ENCODE results near the gene CAMK1G.

The CAMK1G gene

GRCh38 chr1:209601809-209602657 lies 18.5 kb downstream of the CAMK1G start:
- peak; percentile 56 for DNase-seq

GRCh38 chr1:209603877-209604276 lies 20.4 kb downstream of the CAMK1G start:
- no peak for DNase-seq

- DNase-seq, result no peak
Measured at GRCh38 chr1:209607102-209607794, 23.7 kb downstream of the CAMK1G start.

GRCh38 chr1:209607795-209608178 lies 24.3 kb downstream of the CAMK1G start:
- DNase-seq, result no peak

DNA sequence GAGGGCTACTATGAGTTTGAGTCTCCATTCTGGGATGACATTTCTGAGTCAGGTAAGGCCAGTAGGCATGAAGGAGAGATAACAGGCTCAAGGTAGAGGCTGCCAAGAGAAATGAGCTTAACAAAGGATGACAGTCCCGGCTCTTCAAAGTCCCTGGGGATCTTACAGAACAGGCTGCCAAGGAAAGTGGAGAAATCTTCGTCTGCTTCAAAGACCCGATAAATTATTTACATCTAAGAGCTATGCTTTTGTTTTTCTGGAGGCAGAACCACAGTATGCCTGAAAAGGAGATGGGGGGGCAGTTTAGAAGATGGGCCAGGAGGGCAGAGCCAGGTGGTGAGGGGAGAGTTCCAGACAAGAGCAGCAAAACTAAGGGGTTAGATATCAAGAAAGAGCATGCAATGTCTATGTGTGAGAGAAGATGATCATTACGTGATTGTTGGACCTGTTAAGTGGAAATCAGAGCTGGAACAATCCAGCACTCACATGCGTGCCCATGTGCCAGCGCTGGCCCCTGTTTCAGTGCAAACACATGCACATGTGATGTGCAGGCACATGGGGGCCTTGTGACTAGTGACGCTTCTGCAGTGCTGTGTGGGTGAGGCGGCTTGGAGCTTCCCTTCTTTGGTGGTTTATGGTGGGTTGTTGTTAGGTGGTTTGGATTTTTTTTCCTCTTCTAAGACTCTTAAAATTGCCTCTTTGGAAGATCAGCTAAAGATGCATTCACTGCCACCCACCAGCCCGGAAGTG lies 25.7 kb downstream of the CAMK1G start:
- no peak for DNase-seq

DNA sequence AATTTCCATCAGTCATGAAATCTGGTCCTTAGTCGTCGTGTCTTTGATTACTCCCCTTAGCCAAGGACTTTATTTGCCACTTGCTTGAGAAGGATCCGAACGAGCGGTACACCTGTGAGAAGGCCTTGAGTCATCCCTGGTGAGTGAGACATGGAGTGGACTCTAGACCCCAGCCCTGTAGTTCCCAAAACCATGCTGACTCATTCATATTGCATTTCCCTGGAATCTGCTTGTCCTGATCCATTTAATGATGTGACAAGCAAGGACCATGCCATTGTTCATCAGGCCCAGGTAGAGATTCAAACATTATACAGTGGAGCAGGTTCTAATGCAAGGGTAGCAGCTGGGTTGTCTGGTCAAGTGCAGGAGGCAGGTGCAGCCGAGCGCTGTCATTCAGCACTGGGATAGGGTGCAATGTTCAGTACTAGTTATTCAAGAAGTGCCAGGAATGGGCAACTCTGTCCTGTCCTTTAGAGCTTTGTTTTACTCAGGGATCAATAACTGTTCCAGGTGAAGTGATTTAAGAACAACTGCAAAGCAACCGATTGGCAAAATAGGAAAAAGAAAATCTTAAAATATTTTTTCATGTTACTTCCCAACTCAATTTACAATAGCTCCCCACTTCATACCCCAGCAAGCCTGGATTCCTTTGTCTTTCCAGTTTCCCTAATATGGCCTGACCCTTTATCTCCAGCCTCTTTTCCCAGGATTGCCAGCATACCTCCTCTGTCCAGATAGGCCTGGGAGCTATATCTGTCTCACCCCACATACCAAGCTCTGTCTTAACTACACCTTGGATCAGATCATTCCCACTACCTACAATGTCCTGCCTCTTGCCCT lies 26.5 kb downstream of the CAMK1G start:
- DNase-seq, result no peak

GRCh38 chr1:209610631-209610905 lies 27.1 kb downstream of the CAMK1G start:
- DNase-seq, result no peak

DNA sequence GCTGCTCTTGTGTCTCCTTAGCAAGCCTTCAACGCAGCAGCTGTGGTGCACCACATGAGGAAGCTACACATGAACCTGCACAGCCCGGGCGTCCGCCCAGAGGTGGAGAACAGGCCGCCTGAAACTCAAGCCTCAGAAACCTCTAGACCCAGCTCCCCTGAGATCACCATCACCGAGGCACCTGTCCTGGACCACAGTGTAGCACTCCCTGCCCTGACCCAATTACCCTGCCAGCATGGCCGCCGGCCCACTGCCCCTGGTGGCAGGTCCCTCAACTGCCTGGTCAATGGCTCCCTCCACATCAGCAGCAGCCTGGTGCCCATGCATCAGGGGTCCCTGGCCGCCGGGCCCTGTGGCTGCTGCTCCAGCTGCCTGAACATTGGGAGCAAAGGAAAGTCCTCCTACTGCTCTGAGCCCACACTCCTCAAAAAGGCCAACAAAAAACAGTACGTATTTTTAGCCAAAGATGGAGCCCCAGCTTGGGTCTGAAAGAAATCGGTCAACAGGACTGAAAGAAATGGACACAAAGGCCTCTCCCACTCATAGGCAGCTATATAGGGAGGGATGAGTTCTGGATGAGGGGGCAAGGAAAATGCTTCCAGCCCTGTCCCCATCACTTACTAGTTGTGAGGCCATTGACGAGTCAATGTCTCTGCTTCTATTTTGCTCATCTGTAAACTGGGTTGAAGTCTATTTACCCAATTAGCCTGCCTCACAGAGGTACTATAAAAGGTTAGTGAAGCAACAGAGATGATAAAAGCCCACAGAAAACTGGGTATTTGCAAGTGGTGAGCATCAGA lies 28.5 kb downstream of the CAMK1G start:
- DNase-seq, result peak; percentile 78

DNA sequence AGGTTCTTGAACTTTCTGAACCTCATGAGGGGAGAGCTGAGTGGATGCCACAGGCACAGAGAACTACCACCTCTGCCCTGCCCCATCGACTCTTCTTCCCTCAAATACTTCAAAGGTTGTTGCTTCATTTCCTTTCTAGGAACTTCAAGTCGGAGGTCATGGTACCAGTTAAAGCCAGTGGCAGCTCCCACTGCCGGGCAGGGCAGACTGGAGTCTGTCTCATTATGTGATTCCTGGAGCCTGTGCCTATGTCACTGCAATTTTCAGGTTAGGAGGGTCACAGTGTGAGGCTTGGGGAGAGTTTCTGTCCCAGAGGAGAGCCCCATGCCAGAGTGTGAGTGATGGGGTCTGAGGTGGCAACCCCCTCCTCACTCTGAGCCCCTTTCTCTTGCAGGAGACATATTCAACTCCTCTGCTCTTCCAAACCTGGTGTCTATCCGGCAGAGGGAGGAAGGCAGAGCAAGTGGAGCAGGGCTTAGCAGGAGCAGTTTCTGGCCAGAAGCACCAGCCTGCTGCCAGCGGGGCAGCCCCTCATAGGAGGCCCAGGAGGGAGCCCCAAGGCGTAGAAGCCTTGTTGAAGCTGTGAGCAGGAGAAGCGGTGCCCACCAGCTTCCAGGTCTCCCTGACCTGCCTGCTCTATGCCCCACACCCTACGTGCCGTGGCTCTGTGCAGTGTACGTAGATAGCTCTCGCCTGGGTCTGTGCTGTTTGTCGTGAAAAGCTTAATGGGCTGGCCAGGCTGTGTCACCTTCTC lies 29.3 kb downstream of the CAMK1G start:
- DNase-seq, result peak; percentile 69

DNA sequence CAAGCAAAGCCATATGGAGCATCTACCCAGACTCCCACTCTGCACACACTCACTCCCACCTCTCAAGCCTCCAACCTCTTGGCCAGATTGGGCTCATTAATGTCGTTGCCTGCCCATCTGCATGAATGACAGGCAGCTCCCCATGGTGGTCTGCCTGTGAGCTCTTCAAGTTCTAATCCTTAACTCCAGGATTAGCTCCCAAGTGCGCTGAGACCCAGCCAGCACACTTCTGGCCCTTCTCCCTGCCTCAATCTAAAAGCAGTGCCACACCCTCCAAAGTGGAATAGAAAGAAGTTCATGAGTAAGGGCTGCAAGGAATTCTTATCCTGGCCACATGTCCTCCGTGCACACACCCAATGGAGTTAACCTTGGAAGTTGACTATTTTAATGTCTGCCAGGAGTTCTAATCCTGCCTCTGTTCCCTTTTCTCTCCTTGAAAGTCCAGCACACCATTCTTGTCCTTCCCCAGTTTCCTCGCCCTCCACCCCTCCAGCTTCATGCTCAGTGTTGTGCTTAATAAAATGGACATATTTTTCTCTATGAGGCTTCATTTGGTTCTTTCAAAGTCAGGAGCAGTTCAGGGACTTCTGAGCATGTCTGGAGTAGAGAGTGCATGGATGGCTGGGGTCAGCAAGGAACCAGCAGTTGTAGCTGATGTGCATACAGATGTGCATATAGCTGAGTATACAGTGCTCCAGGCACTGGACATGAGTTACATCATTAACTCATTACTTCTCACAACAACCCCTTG lies 30.1 kb downstream of the CAMK1G start:
- no peak for DNase-seq

GRCh38 chr1:209614151-209614420 lies 30.6 kb downstream of the CAMK1G start:
- no peak for DNase-seq

DNA sequence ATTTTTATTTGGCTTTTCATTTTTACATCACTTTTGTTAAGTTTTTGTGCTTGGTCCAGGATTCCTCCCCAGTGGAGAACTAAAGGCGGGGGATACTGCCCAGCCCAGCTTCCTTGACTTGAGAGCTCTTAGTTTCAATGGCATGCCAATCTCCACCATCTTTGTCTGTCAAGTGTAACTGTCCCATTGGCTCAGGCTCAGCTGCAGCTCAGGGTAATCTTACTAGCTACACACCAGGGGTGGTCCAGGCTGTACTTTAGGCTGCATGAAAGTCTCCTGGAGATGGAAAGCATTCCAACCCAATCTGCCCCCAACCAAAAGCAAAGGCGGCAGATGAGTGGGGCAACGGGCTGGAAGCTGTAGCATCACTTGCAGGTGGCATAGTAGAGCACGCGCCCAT lies 31.4 kb downstream of the CAMK1G start:
- no peak for DNase-seq

DNA sequence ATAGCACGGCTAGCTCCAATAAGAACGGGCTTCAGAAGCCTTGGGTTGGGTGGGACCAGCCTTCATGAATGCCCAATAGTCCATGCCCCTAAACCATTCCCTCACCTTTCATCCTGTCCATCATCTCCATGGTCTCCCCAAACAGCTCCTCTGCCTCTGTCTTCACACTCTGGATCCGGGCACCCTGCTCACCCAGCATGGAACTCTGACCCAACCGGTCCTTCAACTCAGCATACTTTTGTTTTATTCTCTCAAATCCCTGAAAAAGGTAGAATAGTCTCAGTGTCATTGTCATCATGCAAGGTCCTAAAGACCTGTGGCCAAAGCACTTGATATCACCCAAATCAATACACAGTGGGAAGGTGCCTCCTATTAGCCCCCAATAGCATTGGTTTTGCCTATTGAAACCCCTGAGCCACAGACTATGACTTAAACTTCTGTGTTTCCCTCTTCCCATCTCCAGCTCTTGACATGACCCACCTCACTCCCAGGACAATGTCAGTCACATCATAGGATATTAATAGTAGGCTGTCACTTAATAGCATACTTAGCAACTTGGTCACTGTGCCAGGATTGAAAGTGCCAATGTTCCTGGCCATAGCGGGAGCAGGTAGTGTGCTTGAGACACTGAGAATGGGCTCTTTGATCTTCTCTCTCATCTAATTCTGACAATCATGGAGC lies 33.0 kb downstream of the CAMK1G start:
- no peak for DNase-seq

GRCh38 chr1:209617047-209617673 lies 33.6 kb downstream of the CAMK1G start:
- DNase-seq, result no peak

DNA sequence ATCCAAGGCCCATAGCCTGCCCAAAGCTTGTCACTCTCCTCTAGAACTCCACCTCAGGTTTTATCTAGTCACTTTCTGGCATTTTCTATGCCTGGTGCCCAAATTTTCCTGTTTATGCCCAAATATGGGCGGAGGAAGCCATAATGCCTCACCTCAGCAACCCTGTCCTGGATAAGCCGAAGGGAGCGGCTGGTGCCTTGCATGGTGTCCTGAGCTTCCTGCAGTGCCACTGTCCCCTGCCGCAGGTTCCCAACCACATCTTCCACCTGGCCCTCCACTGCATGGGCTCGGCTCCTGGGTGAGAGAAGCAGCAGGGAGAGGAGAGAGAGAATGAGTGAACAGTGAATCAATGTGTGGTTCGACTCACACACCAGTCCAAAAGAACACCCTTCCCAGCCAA lies 34.2 kb downstream of the CAMK1G start:
- no peak for DNase-seq

DNA sequence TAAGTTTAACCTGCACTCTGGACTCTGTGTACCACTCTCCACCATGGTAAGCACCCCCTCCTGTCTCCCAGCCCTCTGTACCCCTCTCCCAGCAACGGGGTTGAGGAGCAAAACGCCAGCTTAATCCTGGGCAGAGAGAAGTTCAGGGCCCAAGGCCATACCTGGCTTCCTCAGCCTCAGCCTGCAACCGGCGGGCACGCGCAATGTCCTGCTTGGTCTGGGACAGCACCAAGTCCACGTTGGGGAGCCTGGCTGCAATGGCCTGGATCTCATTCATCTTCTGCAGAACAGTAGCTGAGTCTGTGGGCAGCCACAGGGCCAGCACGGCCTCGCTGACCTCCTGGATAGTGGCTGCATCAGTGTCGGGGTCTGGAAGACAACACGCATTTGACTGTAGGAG lies 34.8 kb downstream of the CAMK1G start:
- DNase-seq, result no peak

- no peak for DNase-seq
Measured at GRCh38 chr1:209618756-209619420, 35.4 kb downstream of the CAMK1G start.

DNA sequence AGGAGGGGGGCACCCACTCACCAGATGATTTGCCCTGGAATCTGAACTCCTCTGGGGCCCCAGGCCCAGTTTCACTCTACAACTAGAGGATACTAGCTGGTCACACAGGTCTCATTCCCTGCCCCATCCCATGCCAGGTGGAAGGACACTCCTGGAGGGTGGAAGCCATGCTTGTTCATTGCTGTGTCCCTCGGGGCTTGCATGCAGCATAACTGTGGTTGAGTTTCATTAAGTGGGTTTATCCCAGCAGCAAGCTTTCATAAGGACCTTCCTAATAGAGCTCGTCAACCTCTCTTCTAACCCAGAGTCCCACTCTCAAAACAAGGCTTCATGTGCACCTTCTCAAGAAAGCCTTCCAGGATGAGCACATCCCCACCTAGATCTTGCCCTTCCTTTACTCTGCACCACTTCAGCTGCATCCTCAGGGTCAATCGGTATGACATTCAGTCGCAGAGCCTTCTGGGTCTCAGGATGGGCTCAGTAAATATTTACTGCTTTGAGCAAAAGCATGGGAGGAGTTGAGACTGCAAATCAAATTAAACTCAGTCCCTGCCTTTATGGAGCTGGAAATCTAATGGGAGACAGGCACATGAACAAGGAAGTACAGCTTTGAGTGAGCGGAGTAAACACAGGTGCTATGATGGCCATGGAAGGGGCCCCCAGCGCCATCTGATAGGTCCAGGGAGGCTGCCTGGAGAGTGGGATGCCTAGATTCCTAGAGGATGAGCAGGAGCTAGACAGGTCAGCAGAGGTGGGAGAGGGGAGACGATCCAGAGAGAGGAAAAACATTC lies 36.4 kb downstream of the CAMK1G start:
- no peak for DNase-seq
